Calu3 (cell line): Measurements from ENCODE around the gene IL1RN. TPM values are rescaled to one million over a fixed set of nuclear protein-coding genes. Genes with fewer than 3 reads are reported as not detected.

ENCODE experiments used
- BruUV-seq: library from RNA; stranded (reverse); fragments of 400-500 nt; replicated peaks from 2 replicates; lab custom pipeline; 2021; lab: Mats Ljungman, UMichigan
- CTCF ChIA-PET: fragments of 300-600 bp; sonication (Branson Sonifier 250); formaldehyde crosslinking; loops from one replicate; lab custom pipeline; 2022; ENCODE audit warnings: antibody characterized with exemption; lab: Charles Lee
- DNase-seq: peaks from one replicate; pipeline ENCODE4 v3.0.0; 2022
- H3K27ac Mint-ChIP-seq: one replicate; pipeline ENCODE4 v1.8.0; 2022; ENCODE audit warnings: mixed read lengths; ENCODE audit not compliant: unreplicated experiment
- H3K27me3 Mint-ChIP-seq: one replicate; pipeline ENCODE4 v1.8.0; 2022; ENCODE audit warnings: mixed read lengths; ENCODE audit not compliant: unreplicated experiment
- H3K36me3 Mint-ChIP-seq: one replicate; pipeline ENCODE4 v1.8.0; 2022; ENCODE audit warnings: mild to moderate bottlenecking, moderate library complexity, mixed read lengths; ENCODE audit not compliant: insufficient read depth, unreplicated experiment
- H3K4me1 Mint-ChIP-seq: one replicate; pipeline ENCODE4 v1.8.0; 2022; ENCODE audit warnings: mild to moderate bottlenecking, low read depth, mixed read lengths; ENCODE audit not compliant: unreplicated experiment
- H3K4me3 Mint-ChIP-seq: one replicate; pipeline ENCODE4 v1.8.0; 2022; ENCODE audit warnings: mild to moderate bottlenecking, low read depth, moderate library complexity, mixed read lengths; ENCODE audit not compliant: unreplicated experiment
- H3K9me3 Mint-ChIP-seq: one replicate; pipeline ENCODE4 v1.8.0; 2022; ENCODE audit warnings: low read depth, mixed read lengths; ENCODE audit not compliant: unreplicated experiment
- intact Hi-C: fragments of 100-400 bp; cut with micrococcal nuclease; formaldehyde crosslinking; loops from one replicate; pipeline ENCODE4 v1.10.0; 2022; ENCODE audit not compliant: unreplicated experiment
- total RNA-seq: library from RNA; stranded (reverse); gene quantifications from 2 replicates; pipeline ENCODE4 v1.2.3, GENCODE V29; 2022
- TF ChIP-seq, protein P1 (sequence below): fragments of 200-600 bp; IDR thresholded peaks from one replicate; pipeline ENCODE4 v1.8.0; 2022; ENCODE audit warnings: antibody characterized with exemption; ENCODE audit not compliant: unreplicated experiment

Gene IL1RN
- total RNA-seq, 1 experiment from 2014 or later: 19.4 TPM

GRCh38 chr2:113175736-113176695, 48.6 kb downstream of the IL1RN start:
- CTCF ChIA-PET: interaction anchor here (1.0 to 1.2 kb wide), 2 partner anchors 11 to 22 kb away, joined by 3 read pairs; no protein-coding TSS in a partner anchor
- no peak overlapping the region for H3K27ac Mint-ChIP-seq
- BruUV-seq: no TSS peak

GRCh38 chr2:113176696-113177355, 49.4 kb downstream of the IL1RN start:
- no peaks in the 10 kb centered on the region for H3K9me3 Mint-ChIP-seq
- H3K36me3 Mint-ChIP-seq: peaks cover under 1% of the 10 kb centered on the region
- H3K4me3 Mint-ChIP-seq: no peak overlapping the region
- CTCF ChIA-PET: no interaction called here
- intact Hi-C loops: no loop called here
- no peaks in the 10 kb centered on the region for H3K4me1 Mint-ChIP-seq
- H3K27me3 Mint-ChIP-seq: no peaks in the 10 kb centered on the region
- DNase-seq: no peak
- no TSS peak for BruUV-seq
- H3K27ac Mint-ChIP-seq: no peak overlapping the region
- TF ChIP-seq, protein P1, sequence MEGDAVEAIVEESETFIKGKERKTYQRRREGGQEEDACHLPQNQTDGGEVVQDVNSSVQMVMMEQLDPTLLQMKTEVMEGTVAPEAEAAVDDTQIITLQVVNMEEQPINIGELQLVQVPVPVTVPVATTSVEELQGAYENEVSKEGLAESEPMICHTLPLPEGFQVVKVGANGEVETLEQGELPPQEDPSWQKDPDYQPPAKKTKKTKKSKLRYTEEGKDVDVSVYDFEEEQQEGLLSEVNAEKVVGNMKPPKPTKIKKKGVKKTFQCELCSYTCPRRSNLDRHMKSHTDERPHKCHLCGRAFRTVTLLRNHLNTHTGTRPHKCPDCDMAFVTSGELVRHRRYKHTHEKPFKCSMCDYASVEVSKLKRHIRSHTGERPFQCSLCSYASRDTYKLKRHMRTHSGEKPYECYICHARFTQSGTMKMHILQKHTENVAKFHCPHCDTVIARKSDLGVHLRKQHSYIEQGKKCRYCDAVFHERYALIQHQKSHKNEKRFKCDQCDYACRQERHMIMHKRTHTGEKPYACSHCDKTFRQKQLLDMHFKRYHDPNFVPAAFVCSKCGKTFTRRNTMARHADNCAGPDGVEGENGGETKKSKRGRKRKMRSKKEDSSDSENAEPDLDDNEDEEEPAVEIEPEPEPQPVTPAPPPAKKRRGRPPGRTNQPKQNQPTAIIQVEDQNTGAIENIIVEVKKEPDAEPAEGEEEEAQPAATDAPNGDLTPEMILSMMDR: no peak

More at GRCh38 chr2:113175736-113176695, 48.6 kb downstream of the IL1RN start:
- H3K4me1 Mint-ChIP-seq: no peaks in the 10 kb centered on the region
- TF ChIP-seq, protein P1: no peak
- peaks cover 4% of the 10 kb centered on the region for H3K36me3 Mint-ChIP-seq
- intact Hi-C loops: no loop called here
- no peaks in the 10 kb centered on the region for H3K9me3 Mint-ChIP-seq
- no peak for DNase-seq
- no peaks in the 10 kb centered on the region for H3K27me3 Mint-ChIP-seq
- no peak overlapping the region for H3K4me3 Mint-ChIP-seq

- H3K4me1 Mint-ChIP-seq: no peaks in the 10 kb centered on the region
- no peaks in the 10 kb centered on the region for H3K9me3 Mint-ChIP-seq
- TF ChIP-seq, protein P1: no peak
- no peaks in the 10 kb centered on the region for H3K27me3 Mint-ChIP-seq
- no peak for DNase-seq
- no peak overlapping the region for H3K4me3 Mint-ChIP-seq
- intact Hi-C loops: no loop called here
- CTCF ChIA-PET: no interaction called here
- H3K36me3 Mint-ChIP-seq: peaks cover 2% of the 10 kb centered on the region
- BruUV-seq: no TSS peak
- H3K27ac Mint-ChIP-seq: no peak overlapping the region
These were observed 50.8 kb downstream of the IL1RN start for GRCh38 chr2:113178069-113178746.

GRCh38 chr2:113178891-113179290, 51.5 kb downstream of the IL1RN start:
- no peaks in the 10 kb centered on the region for H3K27me3 Mint-ChIP-seq
- H3K4me3 Mint-ChIP-seq: no peak overlapping the region
- no peak overlapping the region for H3K27ac Mint-ChIP-seq
- peaks cover 5% of the 10 kb centered on the region for H3K36me3 Mint-ChIP-seq
- CTCF ChIA-PET: no interaction called here
- no peaks in the 10 kb centered on the region for H3K4me1 Mint-ChIP-seq
- intact Hi-C loops: no loop called here
- TF ChIP-seq, protein P1: no peak
- no peak for DNase-seq
- BruUV-seq: no TSS peak
- no peaks in the 10 kb centered on the region for H3K9me3 Mint-ChIP-seq
